PFSK-1 (cell line): ENCODE data around the gene CNTN5.

Source experiments
- POLR2AphosphoS5 ChIP-seq: IDR thresholded peaks from 2 replicates; pipeline ENCODE4 v1.6.1; 2012; ENCODE audit warnings: low read depth, mild to moderate bottlenecking, control low read depth, low read length, moderate library complexity
- SIN3A ChIP-seq: IDR thresholded peaks from 2 replicates; pipeline ENCODE4 v1.6.1; 2012; ENCODE audit warnings: mild to moderate bottlenecking, low read length, moderate library complexity, borderline replicate concordance; ENCODE audit not compliant: insufficient read depth
- TAF1 ChIP-seq: IDR thresholded peaks from 2 replicates; pipeline ENCODE4 v1.6.1; 2012; ENCODE audit warnings: low read length, control low read depth, borderline replicate concordance; ENCODE audit not compliant: insufficient read depth
- TF ChIP-seq, protein P1 (sequence below), 2 experiments: IDR thresholded peaks; 2 replicates each; pipeline versions ENCODE4 v1.6.1 to v1.8.0; 2011 to 2012; ENCODE audit warnings: low read depth in 2 of 2, low read length in 2 of 2, control low read depth in 1 of 2, inconsistent platforms in 1 of 2, mild to moderate bottlenecking in 1 of 2, moderate library complexity in 1 of 2; ENCODE audit not compliant: insufficient read depth in 1 of 2

- TF ChIP-seq POLR2AphosphoS5 (no peak), TAF1 (no peak), SIN3A (no peak)
- TF ChIP-seq, protein P1, sequence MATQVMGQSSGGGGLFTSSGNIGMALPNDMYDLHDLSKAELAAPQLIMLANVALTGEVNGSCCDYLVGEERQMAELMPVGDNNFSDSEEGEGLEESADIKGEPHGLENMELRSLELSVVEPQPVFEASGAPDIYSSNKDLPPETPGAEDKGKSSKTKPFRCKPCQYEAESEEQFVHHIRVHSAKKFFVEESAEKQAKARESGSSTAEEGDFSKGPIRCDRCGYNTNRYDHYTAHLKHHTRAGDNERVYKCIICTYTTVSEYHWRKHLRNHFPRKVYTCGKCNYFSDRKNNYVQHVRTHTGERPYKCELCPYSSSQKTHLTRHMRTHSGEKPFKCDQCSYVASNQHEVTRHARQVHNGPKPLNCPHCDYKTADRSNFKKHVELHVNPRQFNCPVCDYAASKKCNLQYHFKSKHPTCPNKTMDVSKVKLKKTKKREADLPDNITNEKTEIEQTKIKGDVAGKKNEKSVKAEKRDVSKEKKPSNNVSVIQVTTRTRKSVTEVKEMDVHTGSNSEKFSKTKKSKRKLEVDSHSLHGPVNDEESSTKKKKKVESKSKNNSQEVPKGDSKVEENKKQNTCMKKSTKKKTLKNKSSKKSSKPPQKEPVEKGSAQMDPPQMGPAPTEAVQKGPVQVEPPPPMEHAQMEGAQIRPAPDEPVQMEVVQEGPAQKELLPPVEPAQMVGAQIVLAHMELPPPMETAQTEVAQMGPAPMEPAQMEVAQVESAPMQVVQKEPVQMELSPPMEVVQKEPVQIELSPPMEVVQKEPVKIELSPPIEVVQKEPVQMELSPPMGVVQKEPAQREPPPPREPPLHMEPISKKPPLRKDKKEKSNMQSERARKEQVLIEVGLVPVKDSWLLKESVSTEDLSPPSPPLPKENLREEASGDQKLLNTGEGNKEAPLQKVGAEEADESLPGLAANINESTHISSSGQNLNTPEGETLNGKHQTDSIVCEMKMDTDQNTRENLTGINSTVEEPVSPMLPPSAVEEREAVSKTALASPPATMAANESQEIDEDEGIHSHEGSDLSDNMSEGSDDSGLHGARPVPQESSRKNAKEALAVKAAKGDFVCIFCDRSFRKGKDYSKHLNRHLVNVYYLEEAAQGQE (IDR thresholded peaks at IDR 0.05; ENCODE audit: insufficient read depth in 1 of 2, low read depth in 2 of 2, low read length in 2 of 2): no peak
Observed at GRCh38 chr11:99614352-99614751, 593.6 kb downstream of the CNTN5 start.
